ENCODE results near the gene PLCD3.
"Not testable (repeated sequence)": the region's sequence is repeated elsewhere in the genome, so short reads cannot be mapped to it uniquely, and the experiment has no call there.

The PLCD3 gene

GRCh38 chr17:45135192-45135977 is 3.1 kb upstream of the PLCD3 start, which contains the start of gene ACBD4:
Gene ACBD4 (plus strand): TSS chr17:45135687. CDS start chr17:45136145, 458 bp downstream.
- DNase-seq (ENCODE audit: low spot score), result peak; percentile 96

- DNase-seq (ENCODE audit: low spot score), result peak; percentile 70
Observed at GRCh38 chr17:45132572-45133463, 503 bp upstream of the PLCD3 start.

GRCh38 chr17:45131616-45132319 is 547 bp downstream of the PLCD3 start:
- no peak for DNase-seq (ENCODE audit: low spot score)

GRCh38 chr17:45130681-45131615 is 1.4 kb downstream of the PLCD3 start:
- DNase-seq (ENCODE audit: low spot score), result no peak

- no peak for DNase-seq (ENCODE audit: low spot score)
Observed at GRCh38 chr17:45129940-45130680, 2.2 kb downstream of the PLCD3 start.

- DNase-seq (ENCODE audit: low spot score), result no peak
Observed at GRCh38 chr17:45129426-45129939, 2.8 kb downstream of the PLCD3 start.

- no peak for DNase-seq (ENCODE audit: low spot score)
Observed at GRCh38 chr17:45128989-45129388, 3.3 kb downstream of the PLCD3 start.

GRCh38 chr17:45128331-45128730 is 4.0 kb downstream of the PLCD3 start:
- DNase-seq (ENCODE audit: low spot score), result no peak

GRCh38 chr17:45127548-45128300 is 4.6 kb downstream of the PLCD3 start:
- no peak for DNase-seq (ENCODE audit: low spot score)

- no peak for DNase-seq (ENCODE audit: low spot score)
Observed at GRCh38 chr17:45127207-45127547, 5.1 kb downstream of the PLCD3 start.

GRCh38 chr17:45125509-45125908 is 6.8 kb downstream of the PLCD3 start:
- no peak for DNase-seq (ENCODE audit: low spot score)

- DNase-seq (ENCODE audit: low spot score), result not testable (repeated sequence)
Observed at GRCh38 chr17:45124797-45125122, 7.6 kb downstream of the PLCD3 start.

- no peak for DNase-seq (ENCODE audit: low spot score)
Observed at GRCh38 chr17:45123930-45124796, 8.2 kb downstream of the PLCD3 start.

GRCh38 chr17:45123076-45123770 is 9.1 kb downstream of the PLCD3 start:
- no peak for DNase-seq (ENCODE audit: low spot score)

GRCh38 chr17:45121055-45121454 is 11.3 kb downstream of the PLCD3 start:
- no peak for DNase-seq (ENCODE audit: low spot score)

- no peak for DNase-seq (ENCODE audit: low spot score)
Observed at GRCh38 chr17:45120558-45120957, 11.8 kb downstream of the PLCD3 start.

GRCh38 chr17:45119964-45120363 is 12.4 kb downstream of the PLCD3 start:
- no peak for DNase-seq (ENCODE audit: low spot score)

GRCh38 chr17:45118691-45119090 is 13.6 kb downstream of the PLCD3 start:
- DNase-seq (ENCODE audit: low spot score), result no peak
